HG03139 (cell line): Measurements from ENCODE around the gene RNF138.
"Not testable (repeated sequence)": the region's sequence is repeated elsewhere in the genome, so short reads cannot be mapped to it uniquely, and the experiment has no call there.

Experiments
- ATAC-seq: cut with Tn5 transposase; IDR thresholded peaks from one replicate; pipeline ENCODE4 v1.9.1; 2021; ENCODE audit not compliant: unreplicated experiment

The RNF138 gene, protein sequence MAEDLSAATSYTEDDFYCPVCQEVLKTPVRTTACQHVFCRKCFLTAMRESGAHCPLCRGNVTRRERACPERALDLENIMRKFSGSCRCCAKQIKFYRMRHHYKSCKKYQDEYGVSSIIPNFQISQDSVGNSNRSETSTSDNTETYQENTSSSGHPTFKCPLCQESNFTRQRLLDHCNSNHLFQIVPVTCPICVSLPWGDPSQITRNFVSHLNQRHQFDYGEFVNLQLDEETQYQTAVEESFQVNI

DNA sequence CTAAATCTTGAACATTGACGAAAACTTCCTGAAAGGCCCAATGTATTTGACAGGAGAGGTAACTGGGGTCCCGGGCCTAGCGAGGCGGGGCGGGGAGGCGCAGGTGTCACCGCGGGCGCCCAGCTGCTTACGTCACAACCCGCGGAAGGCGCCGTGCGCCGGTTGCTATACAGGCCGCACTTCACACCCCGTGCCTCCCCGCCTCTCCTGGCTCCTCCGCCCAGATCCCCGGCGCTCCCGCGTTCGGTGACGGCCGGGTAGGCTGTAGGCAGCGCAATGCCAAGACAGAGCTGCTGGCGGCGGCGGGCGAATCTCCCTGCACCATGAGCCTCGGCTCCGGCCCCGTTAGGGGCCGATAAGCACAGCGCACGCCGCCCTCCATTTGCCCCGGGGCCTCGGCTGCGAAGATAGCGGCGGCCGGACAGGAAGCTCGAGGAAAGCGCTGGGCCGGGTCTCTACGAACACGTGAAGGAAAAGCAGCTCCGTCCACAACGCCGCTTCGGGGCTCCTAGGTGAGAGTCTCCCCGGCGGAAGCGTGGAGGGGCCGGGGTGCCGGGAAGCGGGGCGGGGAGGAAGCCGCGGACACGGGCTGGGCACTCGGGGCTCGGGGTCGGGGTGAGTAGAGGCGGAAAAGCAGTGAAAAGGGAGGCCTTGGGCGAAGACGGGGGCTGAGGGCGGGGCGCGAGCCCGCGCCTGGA, at the start of gene RNF138:
Gene RNF138 (plus strand): TSS at position 151 of the 698 bp plus-strand sequence. CDS start 903 bp downstream, outside the sequence.
- ATAC-seq = peak; percentile 53

DNA sequence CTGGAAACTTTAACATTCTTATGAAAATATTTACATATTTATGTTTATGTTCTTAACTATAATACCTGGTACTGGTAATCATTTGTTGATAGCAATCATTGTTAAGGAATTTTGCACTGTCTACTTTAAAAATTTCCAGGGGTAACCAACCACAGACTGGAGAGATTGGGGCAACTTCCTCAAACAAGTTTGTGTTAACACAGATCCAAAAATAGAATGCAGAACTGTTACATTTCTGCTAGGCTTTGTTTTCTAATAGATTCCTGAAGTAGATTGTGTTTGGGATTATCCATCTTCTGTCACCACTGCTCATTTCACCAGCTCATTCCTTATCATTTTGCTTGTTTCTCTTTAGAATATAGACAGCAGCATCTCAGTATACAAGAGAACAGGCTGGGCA, 49.3 kb upstream of the RNF138 start:
- no peak for ATAC-seq

DNA sequence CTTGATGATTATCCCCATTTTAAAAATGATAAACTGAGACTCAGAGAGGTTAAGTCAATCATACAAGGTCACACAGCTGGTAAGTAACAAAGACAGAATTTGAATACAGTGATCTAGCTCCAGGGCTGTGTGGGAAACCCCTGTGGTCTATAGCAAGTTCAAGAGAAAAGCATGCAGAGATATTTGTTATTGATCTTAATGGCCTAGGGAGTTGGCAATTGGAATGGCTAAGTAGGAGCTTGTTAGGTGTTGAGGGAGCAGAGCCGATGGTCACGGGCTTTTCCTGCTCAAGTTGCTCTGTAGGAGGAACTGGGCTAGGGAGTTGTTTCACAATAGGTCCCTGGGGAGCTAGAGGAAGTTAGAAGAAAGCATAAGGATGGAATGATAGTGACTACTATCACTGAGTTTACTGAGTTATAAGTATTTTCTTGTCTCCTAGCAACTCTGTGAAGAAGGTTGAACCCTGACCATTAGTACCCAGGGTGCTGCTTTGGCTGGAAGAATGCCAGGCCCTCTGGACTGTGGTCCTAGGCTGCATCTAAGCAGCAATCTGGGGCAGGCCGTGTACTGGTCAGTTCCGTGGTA, 43.1 kb upstream of the RNF138 start:
- peak; percentile 71 for ATAC-seq

DNA sequence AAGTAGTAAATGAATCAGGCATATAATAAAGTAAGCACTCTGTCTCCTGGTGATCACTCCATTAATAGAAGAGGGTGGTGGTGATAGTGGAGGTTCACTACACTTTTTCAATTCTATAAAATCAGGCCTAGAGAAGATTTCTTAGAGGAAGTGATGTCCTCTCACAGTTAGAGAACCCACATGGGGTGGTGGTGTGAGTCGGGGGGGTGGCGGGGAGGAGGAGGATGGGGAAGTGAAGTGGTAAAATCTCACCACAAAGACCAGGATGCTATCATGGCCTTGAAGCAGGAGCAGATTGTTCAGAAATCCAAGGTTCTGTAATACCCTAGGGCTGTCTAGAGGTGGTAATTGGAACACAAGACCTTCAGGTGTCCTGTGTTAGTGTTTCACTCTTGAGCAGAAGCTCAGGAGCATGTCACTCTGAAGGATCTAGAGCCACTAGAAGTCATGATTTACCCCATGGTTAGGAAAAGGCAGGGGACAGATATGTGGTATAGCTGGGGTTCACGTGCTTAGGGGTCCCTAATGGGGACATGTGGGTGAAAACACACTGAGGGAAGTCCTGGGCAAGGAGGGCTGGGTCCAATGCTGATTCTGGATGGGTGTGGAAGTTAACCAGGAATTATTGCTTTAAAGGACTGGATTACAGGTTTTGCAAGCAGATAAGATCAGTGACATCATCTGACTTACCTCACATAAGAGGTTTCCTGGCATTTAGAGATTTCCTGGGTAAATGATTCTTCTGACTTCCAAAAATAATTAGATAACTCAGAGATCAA, 42.1 kb upstream of the RNF138 start:
- ATAC-seq = no peak

DNA sequence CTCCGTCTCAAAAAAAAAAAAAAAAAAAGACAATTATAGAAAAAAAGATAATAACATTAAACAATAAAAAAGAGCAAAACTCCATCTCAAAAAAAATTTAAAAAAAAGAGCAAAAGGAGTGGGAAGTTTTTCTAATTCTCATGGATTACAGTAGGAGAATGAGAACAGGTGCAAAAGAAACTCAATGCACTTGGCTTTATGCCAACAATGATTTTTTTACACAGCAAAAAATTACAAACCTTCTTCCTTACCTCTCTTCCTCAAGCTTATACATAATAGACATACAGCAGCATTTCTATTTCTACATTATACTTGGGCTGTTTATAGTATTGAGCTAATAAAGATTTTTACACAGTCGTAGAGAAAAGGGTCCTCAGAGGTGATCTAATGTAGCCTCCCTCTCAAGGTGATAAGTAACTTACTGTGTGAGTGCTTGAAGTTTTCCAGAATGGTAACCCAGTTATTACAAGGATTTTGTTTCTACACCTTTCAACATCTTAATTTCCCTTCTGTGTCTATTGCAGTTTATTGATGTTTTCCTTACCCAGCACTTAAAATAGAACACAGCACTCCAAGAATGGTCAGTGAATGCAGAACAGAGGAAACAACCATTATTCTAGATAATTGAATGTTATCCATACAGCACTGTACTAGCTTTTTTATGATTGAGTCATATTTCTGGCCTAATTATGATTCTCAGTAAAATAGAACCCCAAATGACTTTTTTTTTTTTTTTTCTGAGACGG, 34.9 kb upstream of the RNF138 start:
- no peak for ATAC-seq

DNA sequence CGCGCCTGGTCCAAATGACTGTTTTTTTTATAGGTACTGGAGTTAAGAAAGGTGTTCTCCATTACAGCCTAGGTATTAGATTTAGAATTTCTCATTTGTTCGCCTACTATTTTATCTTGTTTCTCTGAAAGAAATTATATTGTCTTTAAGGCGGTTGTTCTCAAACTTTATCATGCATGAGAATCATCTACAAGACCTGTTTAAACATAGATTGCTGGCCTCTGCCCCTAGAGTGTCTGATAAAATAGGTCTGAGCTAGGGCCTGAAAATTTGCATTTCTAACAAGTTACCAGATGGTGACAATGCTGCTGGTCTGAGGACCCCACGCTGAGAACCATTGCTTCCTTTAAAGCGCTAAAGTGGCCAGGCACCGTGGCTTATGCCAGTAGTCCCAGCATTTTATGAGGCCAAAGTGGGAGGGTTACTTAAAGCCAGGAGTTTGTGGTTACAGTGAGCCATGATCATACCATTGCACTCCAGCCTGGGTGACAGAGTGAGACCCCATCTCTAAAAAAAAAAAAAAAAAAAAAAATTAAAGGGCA, 34.0 kb upstream of the RNF138 start:
- no peak for ATAC-seq

DNA sequence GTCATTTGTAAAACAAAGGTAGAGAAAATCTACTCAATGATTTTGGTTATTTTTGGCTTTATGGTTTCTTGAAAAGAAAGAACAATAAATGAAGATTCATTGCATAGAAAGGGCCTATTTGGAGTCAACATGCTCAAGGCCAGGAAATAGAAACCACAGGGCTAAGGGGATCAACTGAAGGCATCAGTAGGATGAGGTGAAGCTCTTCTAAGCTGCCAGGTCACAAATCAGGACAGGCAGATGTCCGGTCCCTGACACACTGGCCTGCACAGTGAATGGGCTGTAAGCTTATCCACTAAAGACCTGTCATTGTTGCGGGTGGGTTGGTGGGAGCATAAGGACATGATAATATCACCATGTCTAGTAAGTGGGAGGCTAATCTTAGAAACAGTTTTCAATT, 31.6 kb upstream of the RNF138 start:
- no peak for ATAC-seq

DNA sequence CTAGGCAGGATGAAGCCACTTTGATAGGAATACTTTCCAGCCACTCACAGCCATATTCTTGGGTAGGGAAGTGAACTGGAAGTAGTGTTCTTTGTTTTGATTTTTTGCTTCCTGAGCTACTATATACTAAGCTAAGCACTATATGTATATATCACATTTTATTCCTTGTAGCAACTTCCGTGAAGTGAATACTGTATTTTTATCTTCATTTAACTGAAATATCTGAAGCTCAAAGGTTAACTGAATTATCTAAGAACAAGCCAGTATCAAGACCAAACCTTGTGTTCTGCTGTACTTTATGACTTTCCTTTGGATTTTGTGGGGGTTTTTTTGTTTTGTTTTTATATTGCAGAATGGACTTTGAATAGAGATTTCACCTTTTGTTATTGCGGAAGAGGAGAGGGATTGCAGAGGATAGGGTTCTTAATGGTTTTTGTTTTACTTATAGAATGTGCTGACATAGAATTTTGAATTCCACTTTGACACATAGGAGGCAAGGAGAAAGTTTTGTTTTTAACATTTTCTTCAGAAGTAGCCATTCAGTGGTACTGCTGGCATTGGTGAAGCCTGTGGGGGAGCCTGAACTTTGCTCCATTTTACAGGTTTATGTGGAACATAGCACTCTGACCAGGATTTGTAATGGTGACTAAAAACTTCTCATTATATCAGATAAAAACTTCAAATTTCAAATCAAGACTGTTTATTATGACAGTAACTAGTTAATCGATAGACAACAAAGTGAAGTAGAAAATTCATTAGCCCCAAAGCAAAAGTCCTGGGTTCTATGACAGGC, 24.1 kb upstream of the RNF138 start:
- ATAC-seq = no peak

DNA sequence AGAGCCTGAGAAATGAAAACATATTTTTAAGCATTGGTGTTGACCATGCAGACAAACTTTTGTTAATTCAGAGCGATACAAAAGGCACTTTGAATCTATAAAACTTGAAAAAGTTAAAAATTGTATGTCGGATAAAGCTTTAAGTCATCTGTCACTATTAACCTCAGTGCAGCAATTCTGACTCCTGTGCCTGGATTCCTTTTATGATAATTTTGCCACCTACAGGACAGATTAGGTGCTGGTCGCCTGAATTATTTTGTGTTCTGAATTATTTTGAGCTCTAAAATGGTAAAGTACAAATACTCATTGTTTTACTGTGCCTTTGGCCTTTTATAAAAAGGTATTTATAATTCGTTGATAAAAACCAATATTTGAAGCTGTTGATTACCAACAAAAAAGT, 19.4 kb upstream of the RNF138 start:
- ATAC-seq = no peak

DNA sequence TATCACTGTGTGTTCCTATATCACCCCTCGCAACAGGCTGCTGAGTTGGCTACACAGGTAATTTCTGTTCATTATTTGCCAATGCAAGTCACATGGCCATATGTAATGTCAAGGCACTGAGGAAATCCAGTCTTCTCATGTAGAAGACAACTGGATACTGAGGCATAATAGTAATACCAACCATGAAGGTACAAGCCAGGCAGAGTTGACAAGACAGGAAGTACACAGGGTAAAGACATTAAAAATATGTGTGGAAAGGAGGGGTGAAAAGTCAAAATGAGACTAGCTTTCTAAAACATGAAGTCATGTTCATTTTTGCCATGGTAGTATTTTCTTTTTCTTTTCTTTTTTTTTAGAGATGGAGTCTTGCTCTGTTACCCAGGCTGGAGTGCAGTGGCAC, 17.5 kb upstream of the RNF138 start:
- ATAC-seq = no peak

DNA sequence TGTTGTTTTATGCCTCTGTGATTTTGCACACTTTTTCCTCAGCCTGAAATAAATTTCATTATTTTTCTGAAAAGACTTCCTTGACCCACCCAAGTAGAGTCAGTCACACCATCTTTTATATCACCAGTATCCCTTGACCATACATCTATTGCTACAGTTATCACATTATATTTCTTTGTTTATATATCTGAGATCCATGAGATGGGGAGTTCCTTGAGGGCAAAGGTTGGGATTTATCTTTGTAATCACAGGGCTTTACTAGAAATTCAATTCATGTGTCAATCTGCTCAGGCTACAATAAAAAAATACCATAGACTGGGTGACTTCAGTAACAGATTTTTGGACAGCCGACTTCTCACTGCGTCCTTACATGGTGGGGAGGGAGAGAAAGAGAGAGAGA, 12.8 kb upstream of the RNF138 start:
- no peak for ATAC-seq

DNA sequence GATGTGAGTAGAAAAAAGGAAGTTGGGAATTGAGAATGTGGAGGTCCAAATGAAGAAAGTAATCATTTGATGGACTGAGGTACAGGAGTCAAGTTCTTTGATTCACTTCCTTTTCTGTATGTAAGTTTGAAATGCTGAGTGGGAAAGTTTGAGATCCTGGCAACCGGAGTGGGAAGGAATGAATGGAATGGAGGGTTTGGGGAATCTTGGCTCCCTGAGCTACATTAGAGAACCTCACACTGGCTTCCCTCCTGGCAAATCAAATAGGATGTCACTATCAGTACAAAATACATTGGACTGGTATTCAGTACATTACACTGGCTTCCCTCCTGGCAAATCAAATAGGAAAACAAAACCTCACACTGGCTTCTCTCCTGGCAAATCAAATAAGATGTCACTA, 9.8 kb upstream of the RNF138 start:
- ATAC-seq = no peak

DNA sequence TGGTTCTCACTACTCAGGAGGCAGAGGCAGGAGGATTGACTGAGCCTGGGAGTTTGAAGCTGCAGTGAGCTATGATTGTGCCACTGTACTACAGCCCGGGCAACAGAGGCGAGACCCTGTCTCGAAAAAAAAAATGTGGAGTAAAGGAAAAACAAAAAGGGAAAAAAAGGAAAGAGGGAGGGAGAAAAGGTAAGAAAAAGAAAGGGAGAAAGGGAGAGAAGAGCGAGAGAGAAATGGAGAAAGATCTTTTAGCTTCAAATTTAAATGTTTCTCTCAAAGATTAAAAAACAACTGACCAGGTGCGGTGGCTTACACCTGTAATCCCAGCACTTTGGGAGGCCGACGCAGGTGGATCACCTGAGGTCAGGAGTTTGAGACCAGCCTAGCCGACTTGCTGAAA, 7.9 kb upstream of the RNF138 start:
- ATAC-seq = no peak

DNA sequence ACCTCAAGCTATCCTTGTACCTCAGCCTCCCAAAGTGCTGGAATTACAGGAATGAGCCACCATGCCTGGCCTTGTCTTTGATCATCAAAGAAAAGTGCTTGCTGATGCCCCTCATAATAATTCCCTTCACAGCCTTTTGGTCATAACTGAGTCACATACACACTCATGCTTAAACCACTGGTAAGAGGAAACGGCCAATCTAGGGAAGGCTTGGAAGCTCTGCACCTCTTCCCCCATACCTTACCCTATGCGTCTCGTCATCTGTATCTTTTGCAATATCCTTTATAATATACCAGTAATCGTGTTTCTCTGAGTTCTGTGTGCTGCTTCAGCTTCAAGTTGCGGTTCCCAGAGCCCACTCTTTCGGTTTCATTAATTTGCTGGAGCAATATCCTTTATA, 4.8 kb upstream of the RNF138 start:
- ATAC-seq = no peak

DNA sequence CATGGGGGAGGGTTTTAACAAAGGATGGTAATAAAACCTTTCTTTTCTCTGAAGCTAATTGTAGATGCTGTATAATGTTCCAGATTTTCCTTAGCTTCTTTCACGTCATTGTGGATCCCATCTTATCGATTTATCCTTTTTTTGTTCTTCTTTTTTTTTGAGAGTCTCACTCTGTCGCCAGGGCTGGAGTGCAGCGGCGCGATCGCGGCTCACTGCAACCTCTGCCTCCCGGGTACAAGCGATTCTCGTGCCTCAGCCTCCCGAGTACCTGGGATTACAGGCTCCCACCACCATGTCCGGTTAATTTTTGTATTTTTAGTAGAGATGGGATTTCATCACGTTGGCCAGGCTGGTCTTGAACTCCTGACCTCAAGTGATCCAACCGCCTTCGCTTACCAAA, 843 bp upstream of the RNF138 start:
- not testable (repeated sequence) for ATAC-seq

DNA sequence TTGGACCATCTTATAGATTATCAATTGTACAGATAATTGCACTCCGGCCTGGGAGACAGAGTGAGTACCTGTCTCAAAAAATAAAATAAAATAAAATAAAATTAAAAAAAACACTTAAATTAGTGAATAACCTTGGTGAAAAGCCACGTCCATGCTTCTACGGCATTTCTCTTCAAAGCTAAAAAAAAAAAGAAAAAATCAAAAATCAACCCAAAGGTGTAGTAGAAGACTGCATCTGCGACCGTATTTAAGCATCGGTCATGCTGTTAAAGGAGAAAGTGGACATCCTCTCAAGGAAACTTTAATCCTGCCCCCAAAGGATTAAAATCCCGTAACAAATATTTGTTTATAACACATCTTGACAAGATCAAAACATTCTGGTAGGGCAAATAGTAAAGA, 350 bp upstream of the RNF138 start:
- no peak for ATAC-seq

DNA sequence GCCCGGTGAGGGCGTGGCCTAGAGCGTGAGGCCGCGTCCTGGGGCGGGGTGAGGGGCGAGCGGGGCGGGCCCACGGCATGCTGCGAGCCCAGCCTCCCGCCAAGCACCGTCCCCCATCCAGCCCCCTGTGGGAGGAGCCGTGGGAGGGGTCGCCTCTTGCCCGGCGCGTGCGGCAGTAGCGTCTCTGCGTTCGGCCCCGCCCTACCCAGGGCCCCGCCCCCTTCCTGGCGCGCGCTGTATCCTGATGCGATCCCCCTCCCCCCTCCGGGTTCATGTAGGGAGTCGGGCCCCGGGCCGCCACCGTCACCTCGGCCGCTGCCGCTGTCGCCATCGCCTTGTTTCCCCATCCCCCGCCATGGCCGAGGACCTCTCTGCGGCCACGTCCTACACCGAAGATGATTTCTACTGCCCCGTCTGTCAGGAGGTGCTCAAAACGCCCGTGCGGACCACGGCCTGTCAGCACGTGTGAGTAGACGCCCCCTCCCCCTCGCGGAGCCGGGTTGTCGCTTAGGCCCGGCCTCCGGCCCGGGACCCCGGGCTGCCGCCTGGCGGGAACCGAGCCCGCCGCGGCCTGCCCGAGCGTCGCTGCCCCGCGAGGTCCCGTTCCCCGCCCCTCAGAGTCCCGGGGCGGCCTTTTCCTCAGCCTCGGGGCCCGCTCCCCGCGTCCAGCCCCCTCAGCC, 888 bp downstream of the RNF138 start:
- ATAC-seq = peak; percentile 81

DNA sequence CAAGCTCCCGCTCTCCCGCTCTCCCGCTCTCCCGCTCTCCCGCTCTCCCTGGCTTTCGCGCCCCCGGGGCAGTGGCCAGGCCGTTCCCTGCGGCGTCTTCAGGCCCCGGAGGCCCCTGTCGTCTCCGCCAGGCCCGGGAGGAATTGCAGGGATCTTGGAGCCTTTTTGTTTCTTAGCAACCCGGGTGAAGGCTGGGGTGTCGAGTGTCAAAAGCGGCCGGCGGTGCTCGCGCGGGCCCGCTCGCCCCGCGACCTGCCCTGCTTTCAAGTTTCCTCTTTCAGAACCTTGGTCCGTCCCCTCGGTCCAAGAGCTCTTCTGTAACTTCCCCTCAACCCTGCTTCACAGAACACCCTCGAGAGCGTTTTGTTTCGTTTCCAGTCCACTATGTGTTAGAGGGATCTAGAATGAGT, 1.4 kb downstream of the RNF138 start:
- ATAC-seq = peak; percentile 29

DNA sequence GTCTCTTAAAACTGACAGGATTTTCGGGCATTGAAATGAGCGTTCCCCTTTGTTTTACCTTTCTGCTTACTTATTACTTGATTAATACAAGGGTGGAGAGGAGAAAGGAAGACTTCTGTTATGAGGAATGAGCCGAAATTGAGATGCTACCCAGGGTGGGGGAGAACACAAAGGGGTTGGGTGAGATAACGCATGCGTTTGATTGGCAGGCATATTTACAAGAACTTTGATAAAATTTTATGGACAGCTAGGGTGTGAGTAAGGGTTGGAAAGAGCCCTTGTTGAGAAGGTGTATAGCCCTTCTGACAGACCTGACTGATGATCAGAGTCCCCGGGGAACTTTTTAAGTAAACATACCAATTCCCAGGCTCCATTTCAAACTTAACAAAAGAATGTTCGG, 1.8 kb downstream of the RNF138 start:
- no peak for ATAC-seq
